Endothelial cell of umbilical vein (primary cell): Measurements from ENCODE around the gene GINS3.

Experiments used
- CTCF ChIP-seq, 2 donors: IDR thresholded peaks; 1 replicate in 1 of 2; 2 replicates in 1 of 2; pipeline ENCODE4 v1.5.1; 2011; ENCODE audit warnings: low read length in 2 of 2, mild to moderate bottlenecking in 2 of 2, moderate library complexity in 2 of 2, control low read depth in 1 of 2, inconsistent platforms in 1 of 2, low read depth in 1 of 2; ENCODE audit not compliant: insufficient read depth in 1 of 2; ENCODE audit errors: extremely low read depth in 1 of 2
- EZH2 ChIP-seq: IDR thresholded peaks from 2 replicates; pipeline ENCODE4 v1.6.1; 2012; ENCODE audit warnings: borderline replicate concordance, low read depth, mild to moderate bottlenecking, moderate library complexity, low read length, inconsistent platforms; ENCODE audit not compliant: severe bottlenecking
- GATA2 ChIP-seq: IDR thresholded peaks from 2 replicates; pipeline ENCODE4 v1.7.0; 2011; ENCODE audit warnings: low read depth, mild to moderate bottlenecking, moderate library complexity, mixed read lengths, low read length; ENCODE audit not compliant: insufficient read length, insufficient read depth
- JUN ChIP-seq: IDR thresholded peaks from 2 replicates; pipeline ENCODE4 v1.6.1; 2011; ENCODE audit warnings: borderline replicate concordance, low read depth; ENCODE audit not compliant: insufficient read length, insufficient read depth
- MAX ChIP-seq: IDR thresholded peaks from 2 replicates; pipeline ENCODE4 v1.6.1; 2011; ENCODE audit not compliant: insufficient read depth, insufficient read length
- MYC ChIP-seq: IDR thresholded peaks from one replicate; pipeline ENCODE4 v1.6.1; 2011; ENCODE audit warnings: mild to moderate bottlenecking, low read depth, low read length
- POLR2A ChIP-seq: IDR thresholded peaks from 2 replicates; pipeline ENCODE4 v1.6.1; 2012; ENCODE audit warnings: low read depth, mild to moderate bottlenecking, control low read depth, low read length
- POLR2AphosphoS5 ChIP-seq: IDR thresholded peaks from 2 replicates; pipeline ENCODE4 v1.6.1; 2012; ENCODE audit warnings: low read depth, mild to moderate bottlenecking, control low read depth, low read length, moderate library complexity; ENCODE audit not compliant: insufficient read depth

- TF ChIP-seq POLR2AphosphoS5 (no peak), MAX (no peak), POLR2A (no peak), CTCF (IDR thresholded peaks at IDR 0.05; ENCODE audit: extremely low read depth in 1 of 2, insufficient read depth in 1 of 2, low read depth in 1 of 2, low read length in 2 of 2) (no peak), EZH2 (no peak), GATA2 (no peak), MYC (no peak), JUN (no peak)
Observed at GRCh38 chr16:58425756-58426494, 33.7 kb downstream of the GINS3 start.
